Stimulated activated CD4-positive, alpha-beta T cell treated with anti-CD3 and anti-CD28 coated beads, Interleukin-12 subunit alpha, Interleukin-12 subunit beta, amount 100 ng/mL, for 48 hours (primary cell): ENCODE data around the gene CLK2.
"Not testable (repeated sequence)": the region's sequence is repeated elsewhere in the genome, so short reads cannot be mapped to it uniquely, and the experiment has no call there.

Experiments
- DNase-seq, 3 donors: peaks; one replicate each; pipeline ENCODE4 v3.0.0-alpha.2; 2020; ENCODE audit warnings: low read depth in 2 of 3, low spot score in 1 of 3

Gene CLK2

GRCh38 chr1:155214702-155215101 lies 58.6 kb downstream of the CLK2 start:
- not testable (repeated sequence) for DNase-seq
